Stimulated activated naive CD8-positive, alpha-beta T cell treated with anti-CD3 and anti-CD28 coated beads, Interleukin-15, Interleukin-2, amounts not matched to agents 100 U/mL and 50 U/mL, for 24 hours (primary cell): ENCODE results near the gene FZD10.

Source experiments
- ATAC-seq: fragments of 150-1000 bp; cut with Tn5 transposase; one replicate; pipeline ENCODE4 v1.10.0; 2021
- DNase-seq: peaks from one replicate; pipeline ENCODE4 v3.0.0; 2021

FZD10 gene

GRCh38 chr12:130131801-130132200 lies 30.5 kb upstream of the FZD10 start:
- ATAC-seq = no peak
- DNase-seq = no peak

GRCh38 chr12:130132831-130133511 lies 29.3 kb upstream of the FZD10 start:
- no peak for DNase-seq

GRCh38 chr12:130133851-130134562 lies 28.3 kb upstream of the FZD10 start:
- DNase-seq (no peak), ATAC-seq (no peak)

More at GRCh38 chr12:130132831-130133511, 29.3 kb upstream of the FZD10 start:
- ATAC-seq = no peak

GRCh38 chr12:130134563-130134915 lies 27.7 kb upstream of the FZD10 start:
- ATAC-seq (no peak), DNase-seq (no peak)

- ATAC-seq (no peak), DNase-seq (no peak)
Observed at GRCh38 chr12:130136509-130137039, 25.7 kb upstream of the FZD10 start.

GRCh38 chr12:130137040-130138018 lies 24.9 kb upstream of the FZD10 start:
- no peak for DNase-seq
- ATAC-seq = no peak

GRCh38 chr12:130138478-130138877 lies 23.8 kb upstream of the FZD10 start:
- DNase-seq (no peak), ATAC-seq (no peak)

GRCh38 chr12:130139567-130140421 lies 22.5 kb upstream of the FZD10 start:
- ATAC-seq (no peak), DNase-seq (no peak)

- DNase-seq (no peak), ATAC-seq (no peak)
Observed at GRCh38 chr12:130141105-130141504, 21.2 kb upstream of the FZD10 start.

- DNase-seq = no peak
- no peak for ATAC-seq
Observed at GRCh38 chr12:130141901-130142683, 20.2 kb upstream of the FZD10 start.

GRCh38 chr12:130142736-130143135 lies 19.5 kb upstream of the FZD10 start:
- ATAC-seq (no peak), DNase-seq (no peak)

GRCh38 chr12:130143136-130143535 lies 19.1 kb upstream of the FZD10 start:
- ATAC-seq (no peak), DNase-seq (no peak)

- ATAC-seq (no peak), DNase-seq (no peak)
Observed at GRCh38 chr12:130144256-130144655, 18.0 kb upstream of the FZD10 start.

- no peak for ATAC-seq
- no peak for DNase-seq
Observed at GRCh38 chr12:130145731-130146130, 16.5 kb upstream of the FZD10 start.

- ATAC-seq = no peak
- no peak for DNase-seq
Observed at GRCh38 chr12:130146176-130146931, 15.9 kb upstream of the FZD10 start.

- ATAC-seq = no peak
- DNase-seq = no peak
Observed at GRCh38 chr12:130147875-130148596, 14.2 kb upstream of the FZD10 start.

- ATAC-seq (no peak), DNase-seq (no peak)
Observed at GRCh38 chr12:130151846-130152245, 10.4 kb upstream of the FZD10 start.

GRCh38 chr12:130152386-130152785 lies 9.9 kb upstream of the FZD10 start:
- no peak for ATAC-seq
- DNase-seq = no peak

GRCh38 chr12:130153803-130154202 lies 8.5 kb upstream of the FZD10 start:
- no peak for DNase-seq
- ATAC-seq = no peak
